Astrocyte of the cerebellum (primary cell): ENCODE data around the gene RCAN3.
"Not testable (repeated sequence)": the region's sequence is repeated elsewhere in the genome, so short reads cannot be mapped to it uniquely, and the experiment has no call there.

Experiments used
- DNase-seq: peaks from one replicate; pipeline ENCODE4 v3.0.0-alpha.2; 2011; ENCODE audit warnings: low read depth
- H3K4me3 ChIP-seq: 2 replicates; pipeline ENCODE4 v1.5.1; 2011; ENCODE audit warnings: mild to moderate bottlenecking, low read depth, low read length, moderate library complexity
- in situ Hi-C: cut with HindIII; loops from 2 replicates; pipeline ENCODE4 v1.10.0; 2017; ENCODE audit warnings: low sequenced_read_pairs
- TF ChIP-seq, protein P1 (sequence below): IDR thresholded peaks from 2 replicates; pipeline ENCODE4 v1.5.1; 2012; ENCODE audit warnings: low read length, low read depth, moderate library complexity, mild to moderate bottlenecking; ENCODE audit errors: missing control alignments

RCAN3 gene

DNA sequence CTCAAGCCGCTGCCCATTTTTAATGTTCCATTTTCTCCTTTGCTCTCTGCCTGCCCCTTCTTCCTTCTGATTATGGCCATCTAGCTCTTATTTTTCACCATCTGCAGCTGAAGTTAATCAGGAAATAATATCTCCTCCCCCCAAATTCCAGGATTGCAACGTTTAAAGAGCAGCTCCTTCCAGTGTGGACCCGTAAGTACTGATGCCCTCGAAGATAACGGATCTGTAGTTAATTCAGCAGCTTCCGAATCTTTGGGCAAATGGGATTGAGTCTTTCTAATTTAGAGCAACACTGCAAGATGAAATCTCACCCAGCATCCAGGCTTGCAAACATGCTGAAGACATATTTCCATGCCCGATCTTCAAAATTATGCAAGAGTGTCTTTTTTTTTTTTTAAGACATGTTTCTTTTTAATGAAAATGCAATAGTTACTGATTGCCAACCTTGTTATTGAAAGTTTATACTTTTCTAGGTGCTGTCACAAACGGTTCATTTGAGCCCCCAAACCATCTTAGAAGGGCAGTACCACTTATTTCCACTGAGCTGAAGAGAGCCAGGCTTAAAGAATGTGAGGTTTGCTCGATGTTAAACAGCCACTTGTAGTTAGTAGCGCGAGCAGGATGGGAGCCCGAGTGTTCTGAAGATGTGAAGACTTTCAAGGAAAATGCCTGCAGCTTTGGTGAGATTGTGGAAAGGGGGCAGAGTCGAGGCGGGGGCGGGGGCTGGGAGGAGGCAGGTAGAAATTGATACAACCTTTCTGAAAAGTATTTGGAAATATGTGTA lies 10.9 kb upstream of the RCAN3 start:
- TF ChIP-seq, protein P1, sequence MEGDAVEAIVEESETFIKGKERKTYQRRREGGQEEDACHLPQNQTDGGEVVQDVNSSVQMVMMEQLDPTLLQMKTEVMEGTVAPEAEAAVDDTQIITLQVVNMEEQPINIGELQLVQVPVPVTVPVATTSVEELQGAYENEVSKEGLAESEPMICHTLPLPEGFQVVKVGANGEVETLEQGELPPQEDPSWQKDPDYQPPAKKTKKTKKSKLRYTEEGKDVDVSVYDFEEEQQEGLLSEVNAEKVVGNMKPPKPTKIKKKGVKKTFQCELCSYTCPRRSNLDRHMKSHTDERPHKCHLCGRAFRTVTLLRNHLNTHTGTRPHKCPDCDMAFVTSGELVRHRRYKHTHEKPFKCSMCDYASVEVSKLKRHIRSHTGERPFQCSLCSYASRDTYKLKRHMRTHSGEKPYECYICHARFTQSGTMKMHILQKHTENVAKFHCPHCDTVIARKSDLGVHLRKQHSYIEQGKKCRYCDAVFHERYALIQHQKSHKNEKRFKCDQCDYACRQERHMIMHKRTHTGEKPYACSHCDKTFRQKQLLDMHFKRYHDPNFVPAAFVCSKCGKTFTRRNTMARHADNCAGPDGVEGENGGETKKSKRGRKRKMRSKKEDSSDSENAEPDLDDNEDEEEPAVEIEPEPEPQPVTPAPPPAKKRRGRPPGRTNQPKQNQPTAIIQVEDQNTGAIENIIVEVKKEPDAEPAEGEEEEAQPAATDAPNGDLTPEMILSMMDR, result peak; percentile 10
- DNase-seq, result no peak
- in situ Hi-C loops, result no loop called here
- H3K4me3 ChIP-seq, result no peak overlapping the region

DNA sequence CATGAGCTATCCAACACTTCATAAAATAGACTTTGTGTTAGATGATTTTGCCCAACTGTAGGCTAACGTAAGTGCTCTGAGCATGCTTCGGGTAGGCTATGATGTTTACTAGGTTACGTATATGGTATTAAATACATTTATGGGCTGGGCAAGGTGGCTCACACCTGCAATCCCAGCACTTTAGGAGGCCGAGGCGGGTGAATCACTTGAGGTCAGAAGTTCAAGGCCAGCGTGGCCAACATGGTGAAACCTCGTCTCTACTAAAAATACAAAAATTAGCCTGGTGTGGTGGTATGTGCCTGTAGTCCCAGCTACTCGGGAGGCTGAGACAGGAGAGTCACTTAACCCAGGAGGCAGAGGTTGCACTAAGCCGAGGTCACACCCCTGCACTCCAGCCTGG lies 9.7 kb upstream of the RCAN3 start:
- H3K4me3 ChIP-seq, in situ Hi-C loops, DNase-seq: not testable (repeated sequence)

- in situ Hi-C loops, result no loop called here
- no peak overlapping the region for H3K4me3 ChIP-seq
- no peak for DNase-seq
- TF ChIP-seq, protein P1, result no peak
Measured at GRCh38 chr1:24493785-24494184, 8.9 kb upstream of the RCAN3 start.

GRCh38 chr1:24498589-24498988 lies 4.0 kb upstream of the RCAN3 start:
- in situ Hi-C loops, result no loop called here
- H3K4me3 ChIP-seq, result no peak overlapping the region
- DNase-seq, result no peak
- TF ChIP-seq, protein P1, result no peak

DNA sequence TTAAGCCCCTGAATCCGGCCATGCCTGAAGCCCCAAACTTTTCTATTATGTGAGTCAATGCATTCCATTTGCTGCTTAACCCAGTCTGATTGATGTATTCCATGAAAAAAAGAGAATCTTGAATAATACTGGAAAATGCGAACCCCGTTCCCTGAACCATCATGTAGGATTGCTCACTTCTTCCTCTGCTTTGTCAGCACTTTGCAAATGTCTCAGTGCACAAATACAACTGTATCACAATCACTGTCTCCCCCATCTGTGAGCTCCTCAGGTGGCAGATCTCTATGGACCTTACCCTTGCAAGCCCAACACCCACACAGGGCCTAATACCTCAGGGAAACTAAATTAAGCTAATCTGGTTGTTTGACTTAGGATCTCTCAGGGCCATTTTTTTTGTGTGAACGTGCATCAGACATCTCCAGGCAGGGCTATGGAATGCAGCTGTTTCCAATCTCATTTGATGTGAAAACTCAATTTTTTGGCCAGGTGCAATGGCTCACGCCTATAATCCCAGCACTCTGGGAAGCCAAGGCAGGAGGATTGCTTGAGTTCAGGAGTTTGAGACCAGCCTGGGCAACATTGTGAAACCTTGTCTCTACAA lies 2.1 kb upstream of the RCAN3 start:
- TF ChIP-seq, protein P1, result no peak
- in situ Hi-C loops, result no loop called here
- DNase-seq, result no peak
- H3K4me3 ChIP-seq, result no peak overlapping the region

DNA sequence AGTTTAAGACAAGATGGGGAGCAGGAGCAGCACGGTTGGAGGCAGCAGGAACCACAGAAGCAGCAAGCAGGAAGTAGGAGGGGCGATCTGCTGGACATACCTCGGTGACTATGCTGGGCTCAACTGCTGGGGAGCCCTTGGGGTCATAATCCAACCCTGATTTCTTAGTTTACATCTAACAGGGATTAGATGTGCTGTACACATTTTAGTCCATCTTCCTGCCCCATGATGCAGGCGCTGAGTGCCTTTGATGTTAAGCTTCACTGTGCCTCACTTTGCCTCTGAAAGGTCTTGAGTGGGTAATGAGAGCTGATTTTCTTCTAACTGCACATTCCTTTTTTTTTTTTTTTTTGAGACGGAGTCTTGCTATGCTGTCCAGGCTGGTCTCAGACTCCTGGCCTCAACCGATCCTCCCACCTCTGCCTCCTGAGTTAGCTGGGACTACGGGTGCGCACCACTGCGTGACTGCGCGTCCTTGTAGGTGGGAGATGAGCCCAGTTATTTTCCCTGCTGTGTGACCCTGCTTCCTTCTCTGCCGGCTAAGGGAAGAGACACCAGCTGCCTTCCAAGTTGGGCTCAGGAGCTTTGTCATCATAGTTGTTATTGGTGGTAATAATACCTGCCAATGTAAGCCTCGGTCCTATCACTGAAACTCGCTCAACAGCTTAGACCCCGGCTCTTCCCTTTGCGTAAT lies 1.1 kb upstream of the RCAN3 start:
- TF ChIP-seq, protein P1, result no peak
- in situ Hi-C loops, result no loop called here
- no peak for DNase-seq
- peak overlapping the region; percentile 68 for H3K4me3 ChIP-seq
